Endodermal cell (in vitro differentiated cells): ENCODE data around the gene SDCCAG8. TPM values are rescaled to one million over a fixed set of nuclear protein-coding genes. Genes with fewer than 3 reads are reported as not detected.

ENCODE experiments used
- DNase-seq: peaks from one replicate; pipeline ENCODE4 v3.0.0-alpha.2; 2017
- H3K27ac ChIP-seq: 2 replicates; pipeline ENCODE4 v1.5.1; 2013; ENCODE audit warnings: mild to moderate bottlenecking, low read depth, low read length, moderate library complexity
- H3K27me3 ChIP-seq: 2 replicates; pipeline ENCODE4 v1.6.1; 2013; ENCODE audit warnings: mild to moderate bottlenecking, low read length, moderate library complexity; ENCODE audit not compliant: insufficient read depth, control insufficient read depth, poor library complexity, severe bottlenecking
- H3K36me3 ChIP-seq: 2 replicates; pipeline ENCODE4 v1.7.0; 2013; ENCODE audit warnings: mild to moderate bottlenecking, low read length, moderate library complexity; ENCODE audit not compliant: control insufficient read depth, insufficient read depth
- H3K4me1 ChIP-seq: one replicate; pipeline ENCODE4 v1.7.0; 2013; ENCODE audit warnings: low read length; ENCODE audit not compliant: control insufficient read depth, insufficient read depth
- H3K4me3 ChIP-seq: 2 replicates; pipeline ENCODE4 v1.5.1; 2013; ENCODE audit warnings: mild to moderate bottlenecking, low read length, moderate library complexity
- H3K9ac ChIP-seq: 2 replicates; pipeline ENCODE4 v1.6.1; 2013; ENCODE audit warnings: mild to moderate bottlenecking, low read length, moderate library complexity; ENCODE audit not compliant: poor library complexity, severe bottlenecking; ENCODE audit errors: extremely low read depth
- H3K9me3 ChIP-seq: 2 replicates; pipeline ENCODE4 v1.6.1; 2013; ENCODE audit warnings: mild to moderate bottlenecking, low read length, moderate library complexity; ENCODE audit not compliant: control insufficient read depth
- H3K27ac Mint-ChIP-seq: 2 replicates; pipeline ENCODE4 v1.8.0; 2020; ENCODE audit warnings: mixed read lengths
- H3K27me3 Mint-ChIP-seq: 2 replicates; pipeline ENCODE4 v1.8.0; 2021; ENCODE audit warnings: mild to moderate bottlenecking, mixed read lengths; ENCODE audit not compliant: insufficient read depth
- H3K36me3 Mint-ChIP-seq: 2 replicates; pipeline ENCODE4 v1.8.0; 2020; ENCODE audit warnings: low read depth, mixed read lengths
- H3K4me1 Mint-ChIP-seq: 2 replicates; pipeline ENCODE4 v1.8.0; 2020; ENCODE audit warnings: mixed read lengths
- H3K4me3 Mint-ChIP-seq: 2 replicates; pipeline ENCODE4 v1.8.0; 2020; ENCODE audit warnings: mild to moderate bottlenecking, moderate library complexity, mixed read lengths
- H3K9me3 Mint-ChIP-seq: 2 replicates; pipeline ENCODE4 v1.8.0; 2020; ENCODE audit warnings: mild to moderate bottlenecking, mixed read lengths
- WGBS, 2 experiments: methylation state at CpG; one replicate each; pipeline versions ENCODE4 v1.1.5 to v1.1.7; 2013; ENCODE audit warnings: missing lambda C conversion rate in 2 of 2, mixed read lengths in 1 of 2; ENCODE audit not compliant: insufficient coverage in 1 of 2, insufficient read length in 1 of 2; 5-methylcytosine and 5-hydroxymethylcytosine counted together
- total RNA-seq, 2 donors: library from RNA; stranded (reverse); fragmentation: NEBNext Ultra II Directional in 1 of 2; extraction: Animal tissue kit (Norgen Biotek cat#: 25700) in 1 of 2; gene quantifications; 2 replicates in 1 of 2; 3 replicates in 1 of 2; pipeline ENCODE4 v1.2.1, GENCODE V29; 2021
- TF ChIP-seq, protein P1 (sequence below): fragments of 200-600 bp; sonication (generic); conservative IDR thresholded peaks from 2 replicates; pipeline ENCODE4 v1.5.0; 2021; ENCODE audit warnings: antibody characterized with exemption, mild to moderate bottlenecking

The SDCCAG8 gene
- total RNA-seq, 2 donors from 2014 or later, result 19.8 to 27.5 TPM

DNA sequence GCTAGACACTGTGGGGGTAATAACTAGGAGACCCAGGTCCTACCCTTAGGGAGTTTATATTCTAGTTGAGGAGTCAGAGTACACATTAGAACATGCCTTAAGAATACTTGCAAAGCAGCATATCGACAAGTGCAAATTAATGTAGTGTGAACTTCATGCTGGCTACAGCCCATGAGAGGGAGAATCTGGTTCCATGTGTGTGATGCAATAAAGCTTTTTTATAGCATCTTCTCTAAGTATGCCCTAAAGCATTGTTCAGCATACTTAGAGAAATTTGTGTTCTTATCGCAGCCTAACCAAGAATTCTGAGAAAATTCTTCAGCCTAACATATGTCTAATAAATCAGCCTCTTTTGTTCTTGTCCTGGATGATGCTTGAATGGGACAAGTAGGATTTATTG lies 95.5 kb downstream of the SDCCAG8 start:
- Mint-ChIP-seq H3K4me1 (no peaks in the 10 kb centered on the region), H3K9me3 (no peaks in the 10 kb centered on the region), H3K27me3 (no peaks in the 10 kb centered on the region), H3K27ac (no peak overlapping the region), H3K36me3 (no peaks in the 10 kb centered on the region), H3K4me3 (no peak overlapping the region)
- H3K9me3 ChIP-seq, result no peaks in the 10 kb centered on the region
- no peaks in the 10 kb centered on the region for H3K36me3 ChIP-seq
- no peaks in the 10 kb centered on the region for H3K27me3 ChIP-seq
- H3K4me3 ChIP-seq, result no peak overlapping the region
- TF ChIP-seq, protein P1, sequence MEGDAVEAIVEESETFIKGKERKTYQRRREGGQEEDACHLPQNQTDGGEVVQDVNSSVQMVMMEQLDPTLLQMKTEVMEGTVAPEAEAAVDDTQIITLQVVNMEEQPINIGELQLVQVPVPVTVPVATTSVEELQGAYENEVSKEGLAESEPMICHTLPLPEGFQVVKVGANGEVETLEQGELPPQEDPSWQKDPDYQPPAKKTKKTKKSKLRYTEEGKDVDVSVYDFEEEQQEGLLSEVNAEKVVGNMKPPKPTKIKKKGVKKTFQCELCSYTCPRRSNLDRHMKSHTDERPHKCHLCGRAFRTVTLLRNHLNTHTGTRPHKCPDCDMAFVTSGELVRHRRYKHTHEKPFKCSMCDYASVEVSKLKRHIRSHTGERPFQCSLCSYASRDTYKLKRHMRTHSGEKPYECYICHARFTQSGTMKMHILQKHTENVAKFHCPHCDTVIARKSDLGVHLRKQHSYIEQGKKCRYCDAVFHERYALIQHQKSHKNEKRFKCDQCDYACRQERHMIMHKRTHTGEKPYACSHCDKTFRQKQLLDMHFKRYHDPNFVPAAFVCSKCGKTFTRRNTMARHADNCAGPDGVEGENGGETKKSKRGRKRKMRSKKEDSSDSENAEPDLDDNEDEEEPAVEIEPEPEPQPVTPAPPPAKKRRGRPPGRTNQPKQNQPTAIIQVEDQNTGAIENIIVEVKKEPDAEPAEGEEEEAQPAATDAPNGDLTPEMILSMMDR, result no peak
- H3K4me1 ChIP-seq, result no peaks in the 10 kb centered on the region
- WGBS, 2 experiments, result 90 to 100% methylated on average over 1 to 2 of the region's 2 CpGs
- no peak overlapping the region for H3K9ac ChIP-seq
- H3K27ac ChIP-seq, result no peak overlapping the region
- DNase-seq, result no peak

DNA sequence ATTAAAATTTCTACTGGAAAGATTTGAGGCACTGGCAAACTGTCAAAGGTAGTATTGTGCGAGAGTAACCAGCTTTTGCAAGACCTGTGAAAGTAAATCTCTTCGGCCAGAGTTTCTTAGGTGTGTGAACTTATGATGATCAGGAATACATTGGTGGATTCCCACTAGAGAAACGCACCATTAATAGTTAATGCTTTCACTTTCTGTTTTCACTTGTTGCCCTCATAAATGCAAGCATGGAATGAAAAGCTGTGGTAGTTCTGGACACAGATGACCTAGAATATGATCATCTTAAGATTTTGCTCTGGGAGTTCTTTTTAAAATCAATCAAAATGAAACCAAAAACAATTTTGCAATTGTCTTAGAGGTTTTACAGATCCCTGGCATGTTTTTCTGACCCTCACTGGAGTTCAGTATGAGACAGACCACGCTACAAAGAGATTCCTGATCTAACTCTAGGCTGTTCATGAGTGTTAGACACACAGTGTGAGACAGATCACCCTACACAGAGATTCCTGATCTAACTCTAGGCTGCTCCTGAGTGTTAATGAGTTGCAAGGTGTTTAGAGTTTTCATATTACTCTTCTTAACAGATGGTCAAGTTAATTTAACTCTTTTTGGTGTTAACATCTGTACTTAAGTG lies 98.8 kb downstream of the SDCCAG8 start:
- H3K9ac ChIP-seq, result no peak overlapping the region
- H3K9me3 Mint-ChIP-seq, result no peaks in the 10 kb centered on the region
- H3K27ac ChIP-seq, result no peak overlapping the region
- TF ChIP-seq, protein P1, result no peak
- H3K27ac Mint-ChIP-seq, result no peak overlapping the region
- no peaks in the 10 kb centered on the region for H3K27me3 Mint-ChIP-seq
- no peaks in the 10 kb centered on the region for H3K9me3 ChIP-seq
- no peak overlapping the region for H3K4me3 ChIP-seq
- H3K27me3 ChIP-seq, result no peaks in the 10 kb centered on the region
- 80 to 96% methylated on average over 3 to 4 of the region's 4 CpGs for WGBS, 2 experiments
- H3K4me1 Mint-ChIP-seq, result no peaks in the 10 kb centered on the region
- H3K36me3 Mint-ChIP-seq, result peaks cover 2% of the 10 kb centered on the region
- H3K4me1 ChIP-seq, result no peaks in the 10 kb centered on the region
- no peak for DNase-seq
- H3K4me3 Mint-ChIP-seq, result no peak overlapping the region
- H3K36me3 ChIP-seq, result no peaks in the 10 kb centered on the region

DNA sequence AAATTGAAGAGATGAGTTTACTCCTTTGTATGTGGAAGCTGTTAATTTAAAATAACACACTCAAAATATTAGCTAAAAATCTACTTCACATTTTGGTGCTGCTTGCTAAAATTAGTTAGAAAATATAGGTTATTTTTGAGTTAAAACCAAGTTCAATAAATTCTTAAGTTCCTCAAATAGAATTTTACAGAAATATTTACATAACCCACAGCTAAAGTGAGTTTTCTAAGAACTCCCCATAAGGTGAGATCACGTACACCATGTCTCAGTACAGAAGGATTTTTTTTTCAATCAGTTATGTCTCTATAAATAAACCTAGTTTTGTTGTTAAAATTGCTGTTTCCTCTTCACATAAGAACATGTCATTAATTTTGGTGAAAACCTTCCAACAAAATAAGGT lies 108.0 kb downstream of the SDCCAG8 start:
- Histone ChIP-seq H3K27ac (no peak overlapping the region), H3K4me3 (no peak overlapping the region), H3K9ac (no peak overlapping the region), H3K4me1 (no peaks in the 10 kb centered on the region), H3K9me3 (no peaks in the 10 kb centered on the region), H3K36me3 (no peaks in the 10 kb centered on the region), H3K27me3 (no peaks in the 10 kb centered on the region)
- Mint-ChIP-seq H3K4me3 (no peak overlapping the region), H3K27me3 (no peaks in the 10 kb centered on the region), H3K27ac (no peak overlapping the region), H3K9me3 (no peaks in the 10 kb centered on the region), H3K36me3 (no peaks in the 10 kb centered on the region), H3K4me1 (no peaks in the 10 kb centered on the region)
- no peak for DNase-seq
- TF ChIP-seq, protein P1, result no peak
- 100% methylated on average over 1 of the region's 1 CpG; no CpG with 5 or more reads in 1 of the 2 experiments for WGBS, 2 experiments
